Neural progenitor cell (in vitro differentiated cells): ENCODE results near the gene ZNF91. TPM values are rescaled to one million over a fixed set of nuclear protein-coding genes. Genes with fewer than 3 reads are reported as not detected.

Experiments
- DNase-seq: peaks from one replicate; pipeline ENCODE4 v3.0.0-alpha.2; 2016; ENCODE audit warnings: low spot score
- H2AFZ ChIP-seq: fragments of 200-600 bp; sonication (generic); replicated peaks from 2 replicates; pipeline ENCODE4 v1.6.1; 2016; ENCODE audit warnings: antibody characterized with exemption
- H3F3A ChIP-seq: fragments of 200-600 bp; sonication (generic); 2 replicates; pipeline ENCODE4 v1.6.1; 2016; ENCODE audit warnings: antibody characterized with exemption, low read depth
- H3K27ac ChIP-seq: fragments of 200-600 bp; sonication (generic); 2 replicates; pipeline ENCODE4 v1.5.1; 2016; ENCODE audit warnings: mild to moderate bottlenecking
- H3K27me3 ChIP-seq: fragments of 200-600 bp; sonication (generic); 2 replicates; pipeline ENCODE4 v1.6.1; 2016; ENCODE audit warnings: mild to moderate bottlenecking, moderate library complexity
- H3K36me3 ChIP-seq: fragments of 200-600 bp; sonication (generic); 2 replicates; pipeline ENCODE4 v1.5.1; 2016
- H3K4me1 ChIP-seq: fragments of 200-600 bp; sonication (generic); 2 replicates; pipeline ENCODE4 v1.6.1; 2016; ENCODE audit warnings: mixed run types
- H3K4me2 ChIP-seq: fragments of 200-600 bp; sonication (generic); 2 replicates; pipeline ENCODE4 v1.6.1; 2016
- H3K4me3 ChIP-seq: fragments of 200-600 bp; sonication (generic); 2 replicates; pipeline ENCODE4 v1.5.1; 2016
- H3K79me2 ChIP-seq: fragments of 200-600 bp; sonication (generic); 2 replicates; pipeline ENCODE4 v1.6.1; 2016; ENCODE audit warnings: low read depth
- H3K9ac ChIP-seq: fragments of 200-600 bp; sonication (generic); 2 replicates; pipeline ENCODE4 v1.6.1; 2016
- H3K9me3 ChIP-seq: fragments of 200-600 bp; sonication (generic); 2 replicates; pipeline ENCODE4 v1.5.1; 2016; ENCODE audit warnings: low read depth
- H4K20me1 ChIP-seq: fragments of 200-600 bp; sonication (generic); 2 replicates; pipeline ENCODE4 v1.6.1; 2016; ENCODE audit warnings: low read depth
- H3K27ac Mint-ChIP-seq: 3 replicates; pipeline ENCODE4 v1.8.0; 2021; ENCODE audit warnings: mixed read lengths
- H3K27me3 Mint-ChIP-seq: 2 replicates; pipeline ENCODE4 v1.8.0; 2022; ENCODE audit warnings: low read depth, mild to moderate bottlenecking, inconsistent platforms, moderate library complexity, mixed read lengths; ENCODE audit not compliant: insufficient read depth
- H3K36me3 Mint-ChIP-seq: 3 replicates; pipeline ENCODE4 v1.8.0; 2021; ENCODE audit warnings: mixed read lengths
- H3K4me1 Mint-ChIP-seq: 3 replicates; pipeline ENCODE4 v1.8.0; 2021; ENCODE audit warnings: mixed read lengths
- H3K4me3 Mint-ChIP-seq: 3 replicates; pipeline ENCODE4 v1.8.0; 2021; ENCODE audit warnings: mild to moderate bottlenecking, moderate library complexity, mixed read lengths
- H3K9me3 Mint-ChIP-seq: 3 replicates; pipeline ENCODE4 v1.8.0; 2020; ENCODE audit warnings: mixed read lengths
- EZH2 ChIP-seq: fragments of 200-600 bp; sonication (generic); IDR thresholded peaks from 2 replicates; pipeline ENCODE4 v1.6.1; 2017; ENCODE audit warnings: antibody characterized with exemption, mild to moderate bottlenecking, moderate library complexity
- EZH2phosphoT487 ChIP-seq: fragments of 200-600 bp; sonication (generic); IDR thresholded peaks from 2 replicates; pipeline ENCODE4 v1.6.1; 2017; ENCODE audit warnings: antibody characterized with exemption
- total RNA-seq: library from RNA; depleted of rRNA; stranded (reverse); fragments of >200 nt; gene quantifications from 2 replicates; pipeline ENCODE4 v1.2.3, GENCODE V29; 2015; ENCODE audit warnings: low replicate concordance
- TF ChIP-seq, protein P1 (sequence below): fragments of 200-600 bp; sonication (generic); IDR thresholded peaks from 2 replicates; pipeline ENCODE4 v1.5.1; 2017; ENCODE audit warnings: antibody characterized with exemption, mild to moderate bottlenecking

ZNF91 gene
- total RNA-seq, 1 donor from 2014 or later: 105 TPM

DNA sequence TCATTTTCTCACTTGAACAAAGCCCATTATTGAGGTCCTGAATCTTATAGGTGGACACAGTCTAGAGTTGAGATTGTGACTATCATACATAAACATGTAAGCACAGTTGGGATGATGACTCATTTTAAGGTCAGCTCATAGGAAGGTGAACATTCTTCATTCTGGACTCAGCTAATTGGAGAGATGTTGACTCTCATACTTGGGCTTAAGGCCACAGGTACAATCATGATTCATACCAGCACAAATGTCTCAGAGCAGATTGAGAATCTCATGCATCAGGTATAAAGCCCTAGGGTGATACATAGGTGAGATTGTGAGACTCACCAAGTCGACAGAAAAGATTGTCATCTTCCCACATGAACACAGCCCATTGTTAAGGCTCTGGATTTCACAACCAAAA is 82.8 kb downstream of the ZNF91 start:
- no peaks in the 10 kb centered on the region for H3K4me1 Mint-ChIP-seq
- Histone ChIP-seq H4K20me1 (no peaks in the 10 kb centered on the region), H3K79me2 (no peaks in the 10 kb centered on the region), H3K4me1 (no peaks in the 10 kb centered on the region), H3K27ac (no peak overlapping the region), H3K4me3 (no peak overlapping the region), H3K9ac (no peak overlapping the region), H3F3A (no peaks in the 10 kb centered on the region), H3K9me3 (no peaks in the 10 kb centered on the region), H2AFZ (no peak overlapping the region), H3K4me2 (no peak overlapping the region), H3K36me3 (no peaks in the 10 kb centered on the region), H3K27me3 (no peaks in the 10 kb centered on the region)
- TF ChIP-seq, protein P1, sequence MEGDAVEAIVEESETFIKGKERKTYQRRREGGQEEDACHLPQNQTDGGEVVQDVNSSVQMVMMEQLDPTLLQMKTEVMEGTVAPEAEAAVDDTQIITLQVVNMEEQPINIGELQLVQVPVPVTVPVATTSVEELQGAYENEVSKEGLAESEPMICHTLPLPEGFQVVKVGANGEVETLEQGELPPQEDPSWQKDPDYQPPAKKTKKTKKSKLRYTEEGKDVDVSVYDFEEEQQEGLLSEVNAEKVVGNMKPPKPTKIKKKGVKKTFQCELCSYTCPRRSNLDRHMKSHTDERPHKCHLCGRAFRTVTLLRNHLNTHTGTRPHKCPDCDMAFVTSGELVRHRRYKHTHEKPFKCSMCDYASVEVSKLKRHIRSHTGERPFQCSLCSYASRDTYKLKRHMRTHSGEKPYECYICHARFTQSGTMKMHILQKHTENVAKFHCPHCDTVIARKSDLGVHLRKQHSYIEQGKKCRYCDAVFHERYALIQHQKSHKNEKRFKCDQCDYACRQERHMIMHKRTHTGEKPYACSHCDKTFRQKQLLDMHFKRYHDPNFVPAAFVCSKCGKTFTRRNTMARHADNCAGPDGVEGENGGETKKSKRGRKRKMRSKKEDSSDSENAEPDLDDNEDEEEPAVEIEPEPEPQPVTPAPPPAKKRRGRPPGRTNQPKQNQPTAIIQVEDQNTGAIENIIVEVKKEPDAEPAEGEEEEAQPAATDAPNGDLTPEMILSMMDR: no peak
- TF ChIP-seq EZH2phosphoT487: no peak
- TF ChIP-seq EZH2: no peak
- H3K27me3 Mint-ChIP-seq: peaks cover 7% of the 10 kb centered on the region
- H3K4me3 Mint-ChIP-seq: no peak overlapping the region
- peaks cover 2% of the 10 kb centered on the region for H3K9me3 Mint-ChIP-seq
- DNase-seq: no peak
- no peaks in the 10 kb centered on the region for H3K36me3 Mint-ChIP-seq
- H3K27ac Mint-ChIP-seq: no peak overlapping the region

DNA sequence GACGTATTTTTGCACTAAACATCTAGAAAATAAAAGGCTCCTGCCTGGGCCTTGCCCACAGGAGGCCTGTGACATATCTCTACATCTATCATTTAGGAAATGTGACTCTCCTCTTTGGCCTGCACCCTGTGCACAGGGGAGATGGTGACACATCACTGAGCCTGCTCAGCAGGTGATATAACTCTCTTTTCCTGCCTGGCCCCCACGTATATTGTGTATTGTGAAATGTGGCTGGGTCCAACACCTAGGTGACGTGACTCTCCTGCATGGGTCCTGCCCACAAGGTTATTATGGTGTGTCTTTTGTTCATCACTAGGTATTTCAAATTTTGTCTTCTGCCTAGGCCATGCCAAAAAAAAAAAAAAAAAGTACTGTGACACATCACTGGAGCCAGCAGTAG is 83.7 kb downstream of the ZNF91 start:
- H3K4me3 Mint-ChIP-seq: no peak overlapping the region
- no peak for DNase-seq
- TF ChIP-seq, protein P1: no peak
- TF ChIP-seq EZH2phosphoT487 (no peak), EZH2 (no peak)
- H3K27ac Mint-ChIP-seq: no peak overlapping the region
- no peaks in the 10 kb centered on the region for H3K79me2 ChIP-seq
- H3K9me3 ChIP-seq: no peaks in the 10 kb centered on the region
- no peak overlapping the region for H3K4me3 ChIP-seq
- H3K4me2 ChIP-seq: no peak overlapping the region
- no peak overlapping the region for H2AFZ ChIP-seq
- no peaks in the 10 kb centered on the region for H3K27me3 ChIP-seq
- H3K36me3 ChIP-seq: no peaks in the 10 kb centered on the region
- no peaks in the 10 kb centered on the region for H3F3A ChIP-seq
- no peak overlapping the region for H3K9ac ChIP-seq
- H3K27ac ChIP-seq: no peak overlapping the region
- H3K9me3 Mint-ChIP-seq: peaks cover 4% of the 10 kb centered on the region
- H3K4me1 Mint-ChIP-seq: no peaks in the 10 kb centered on the region
- H4K20me1 ChIP-seq: no peaks in the 10 kb centered on the region
- peaks cover 9% of the 10 kb centered on the region for H3K27me3 Mint-ChIP-seq
- H3K36me3 Mint-ChIP-seq: peaks cover 2% of the 10 kb centered on the region
- H3K4me1 ChIP-seq: no peaks in the 10 kb centered on the region

DNA sequence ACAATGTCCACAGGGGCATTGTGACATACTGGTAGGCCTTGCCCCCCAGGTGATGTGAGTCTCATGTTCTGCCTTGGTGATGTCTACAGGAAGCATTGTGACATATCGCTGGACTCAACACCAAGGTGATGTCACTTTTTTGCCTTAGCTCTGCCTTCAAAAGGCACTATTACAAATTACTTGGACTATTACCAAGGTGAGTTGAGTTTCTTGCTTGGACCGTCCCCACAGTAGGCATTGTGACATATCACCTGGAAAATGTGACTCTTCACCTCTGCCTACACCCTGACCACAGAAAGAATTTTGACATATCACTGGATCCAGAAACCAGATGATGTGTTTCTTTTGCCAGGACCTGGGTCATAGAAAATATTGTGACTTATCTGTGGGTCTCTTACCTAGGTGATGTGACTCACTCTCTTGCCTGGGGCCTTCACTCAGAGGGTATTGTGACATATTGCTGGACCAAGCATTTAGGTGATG is 84.5 kb downstream of the ZNF91 start:
- Mint-ChIP-seq H3K27ac (no peak overlapping the region), H3K9me3 (peaks cover 7% of the 10 kb centered on the region), H3K4me3 (no peak overlapping the region), H3K4me1 (no peaks in the 10 kb centered on the region), H3K36me3 (peaks cover 2% of the 10 kb centered on the region), H3K27me3 (peaks cover 9% of the 10 kb centered on the region)
- no peak overlapping the region for H3K4me3 ChIP-seq
- no peak overlapping the region for H3K4me2 ChIP-seq
- H3K9ac ChIP-seq: no peak overlapping the region
- H3K9me3 ChIP-seq: no peaks in the 10 kb centered on the region
- no peaks in the 10 kb centered on the region for H3K27me3 ChIP-seq
- no peak for DNase-seq
- TF ChIP-seq EZH2phosphoT487 (no peak), EZH2 (no peak)
- TF ChIP-seq, protein P1: no peak
- H3K79me2 ChIP-seq: no peaks in the 10 kb centered on the region
- H3K27ac ChIP-seq: no peak overlapping the region
- H3F3A ChIP-seq: no peaks in the 10 kb centered on the region
- no peaks in the 10 kb centered on the region for H4K20me1 ChIP-seq
- H3K4me1 ChIP-seq: no peaks in the 10 kb centered on the region
- H3K36me3 ChIP-seq: no peaks in the 10 kb centered on the region
- no peak overlapping the region for H2AFZ ChIP-seq
